A673 (cell line): ENCODE measurements around the gene AP3S2. TPM values are rescaled to one million over a fixed set of nuclear protein-coding genes. Genes with fewer than 3 reads are reported as not detected.

Experiments
- BruUV-seq: library from RNA; stranded (reverse); fragments of 400-500 nt; replicated peaks from 2 replicates; lab custom pipeline; 2021; lab: Mats Ljungman, UMichigan
- CTCF ChIA-PET: fragments of 300-600 bp; sonication (Branson Sonifier 250); formaldehyde crosslinking; loops from one replicate; lab custom pipeline; 2022; ENCODE audit warnings: antibody characterized with exemption; lab: Charles Lee
- POLR2A ChIA-PET: fragments of 300-600 bp; sonication (Branson Sonifier 250); formaldehyde crosslinking; loops from one replicate; lab custom pipeline; 2022; ENCODE audit warnings: antibody characterized with exemption; ENCODE audit not compliant: low non-redundant PET; lab: Charles Lee
- DNase-seq: peaks from one replicate; pipeline ENCODE4 v3.0.0-alpha.2; 2015; ENCODE audit warnings: low spot score
- H3K27ac ChIP-seq: fragments of 200-600 bp; sonication (generic); 2 replicates; pipeline ENCODE4 v1.5.1; 2016; ENCODE audit warnings: mixed run types, low read depth, mild to moderate bottlenecking, mixed read lengths, antibody characterized with exemption, low read length; ENCODE audit not compliant: poor library complexity, severe bottlenecking
- H3K27me3 ChIP-seq: fragments of 200-600 bp; sonication (generic); replicated peaks from 2 replicates; pipeline ENCODE4 v1.6.1; 2017; ENCODE audit warnings: mixed run types, low read depth, mild to moderate bottlenecking, mixed read lengths, antibody characterized with exemption, low read length; ENCODE audit not compliant: insufficient read depth, poor library complexity
- H3K36me3 ChIP-seq: fragments of 200-600 bp; sonication (generic); 2 replicates; pipeline ENCODE4 v1.6.1; 2016; ENCODE audit warnings: mixed run types, mild to moderate bottlenecking, mixed read lengths, antibody characterized with exemption, low read length; ENCODE audit not compliant: insufficient read depth, poor library complexity, severe bottlenecking
- H3K4me1 ChIP-seq: fragments of 200-600 bp; sonication (generic); 2 replicates; pipeline ENCODE4 v1.6.1; 2017; ENCODE audit warnings: mixed run types, mild to moderate bottlenecking, mixed read lengths, antibody characterized with exemption, low read length; ENCODE audit not compliant: insufficient read depth, poor library complexity, severe bottlenecking
- H3K4me3 ChIP-seq: fragments of 200-600 bp; sonication (generic); 2 replicates; pipeline ENCODE4 v1.5.1; 2016; ENCODE audit warnings: low read depth, mixed run types, mild to moderate bottlenecking, mixed read lengths, low read length; ENCODE audit not compliant: poor library complexity, severe bottlenecking
- H3K9me3 ChIP-seq: fragments of 200-600 bp; sonication (generic); 2 replicates; pipeline ENCODE4 v1.6.1; 2016; ENCODE audit warnings: mixed run types, low read depth, mild to moderate bottlenecking, mixed read lengths, antibody characterized with exemption, low read length; ENCODE audit not compliant: poor library complexity, severe bottlenecking
- CTCF ChIP-seq: fragments of 300-800, 200-600 bp; sonication (generic); conservative IDR thresholded peaks from 2 replicates; pipeline ENCODE4 v1.5.1; 2017; ENCODE audit warnings: low read depth, mild to moderate bottlenecking, antibody characterized with exemption, low read length, moderate library complexity, mixed read lengths
- EZH2 ChIP-seq: fragments of 200-600 bp; sonication (generic); IDR thresholded peaks from 2 replicates; pipeline ENCODE4 v1.6.1; 2017; ENCODE audit warnings: borderline replicate concordance, low read depth, mild to moderate bottlenecking, mixed read lengths, antibody characterized with exemption, low read length; ENCODE audit not compliant: poor library complexity, severe bottlenecking
- intact Hi-C: fragments of 100-400 bp; cut with micrococcal nuclease; formaldehyde crosslinking; loops from one replicate; pipeline ENCODE4 v1.10.0; 2022; ENCODE audit not compliant: unreplicated experiment
- total RNA-seq: library from RNA; stranded (reverse); gene quantifications from 2 replicates; pipeline ENCODE4 v1.2.3, GENCODE V29; 2021

Gene AP3S2
- total RNA-seq, 1 experiment from 2014 or later = 32.0 TPM

GRCh38 chr15:89795996-89796395 is 97.8 kb downstream of the AP3S2 start:
- BruUV-seq = no TSS peak
- Histone ChIP-seq H3K27ac (no peak overlapping the region), H3K4me3 (no peak overlapping the region), H3K9me3 (no peaks in the 10 kb centered on the region), H3K27me3 (no peaks in the 10 kb centered on the region), H3K4me1 (no peaks in the 10 kb centered on the region), H3K36me3 (no peaks in the 10 kb centered on the region)
- intact Hi-C loops = no loop called here
- POLR2A ChIA-PET = no interaction called here
- CTCF ChIA-PET = interaction anchor here (0.5 kb wide), 1 partner anchor 36 kb away, joined by 13 read pairs; no protein-coding TSS in a partner anchor
- no peak for DNase-seq
- TF ChIP-seq CTCF (no peak), EZH2 (no peak)

DNA sequence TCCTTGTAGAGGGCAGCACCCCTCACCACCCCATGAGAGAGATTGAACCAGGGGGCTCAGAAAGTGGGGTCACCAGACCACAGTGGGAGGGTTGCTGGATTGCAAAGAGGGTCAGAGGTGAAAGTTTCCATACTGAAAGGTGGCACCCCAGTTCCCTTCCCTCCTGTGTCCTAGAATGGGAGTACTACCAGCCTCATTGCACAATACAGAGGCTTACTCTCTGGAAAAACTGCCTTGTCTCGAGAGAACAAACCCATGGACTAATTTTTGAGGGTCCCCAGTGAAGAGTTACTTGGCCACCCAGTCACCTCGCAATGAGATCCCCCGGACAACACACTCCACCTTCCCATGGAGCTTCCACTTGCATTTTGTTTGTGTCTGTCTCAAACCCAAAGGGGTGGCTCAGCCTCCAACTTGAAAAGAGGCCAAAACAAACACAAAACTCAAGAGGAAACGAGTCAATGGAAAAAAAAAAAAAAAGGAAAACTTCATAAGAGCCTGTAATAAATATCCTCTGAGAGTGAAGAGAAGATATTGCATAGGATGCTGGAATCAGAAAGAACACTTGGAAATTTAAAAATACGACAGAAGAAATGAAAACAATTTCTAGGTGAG is 99.1 kb downstream of the AP3S2 start:
- Histone ChIP-seq H3K27me3 (no peaks in the 10 kb centered on the region), H3K4me3 (no peak overlapping the region), H3K36me3 (no peaks in the 10 kb centered on the region), H3K9me3 (no peaks in the 10 kb centered on the region), H3K27ac (no peak overlapping the region), H3K4me1 (no peaks in the 10 kb centered on the region)
- TF ChIP-seq CTCF = no peak
- no peak for TF ChIP-seq EZH2
- ChIA-PET POLR2A (no interaction called here), CTCF (interaction anchor here (0.6 kb wide), 1 partner anchor 1037 kb away, joined by 6 read pairs; no protein-coding TSS in a partner anchor)
- intact Hi-C loops = no loop called here
- BruUV-seq = no TSS peak
- DNase-seq = no peak

GRCh38 chr15:89792106-89792805 is 101.5 kb downstream of the AP3S2 start:
- Histone ChIP-seq H3K9me3 (no peaks in the 10 kb centered on the region), H3K27ac (no peak overlapping the region), H3K36me3 (no peaks in the 10 kb centered on the region), H3K27me3 (no peaks in the 10 kb centered on the region), H3K4me3 (no peak overlapping the region), H3K4me1 (no peaks in the 10 kb centered on the region)
- no peak for TF ChIP-seq EZH2
- TF ChIP-seq CTCF = no peak
- BruUV-seq = no TSS peak
- ChIA-PET POLR2A (no interaction called here), CTCF (no interaction called here)
- intact Hi-C loops = no loop called here
- DNase-seq = no peak
